IPS-NIHi7 (cell line): ENCODE measurements around the gene GHDC.
"Not testable (repeated sequence)": the region's sequence is repeated elsewhere in the genome, so short reads cannot be mapped to it uniquely, and the experiment has no call there.

Experiments used
- DNase-seq: peaks from one replicate; pipeline ENCODE4 v3.0.0; 2012; ENCODE audit warnings: mixed read lengths; ENCODE audit errors: extremely low spot score

GHDC gene, protein sequence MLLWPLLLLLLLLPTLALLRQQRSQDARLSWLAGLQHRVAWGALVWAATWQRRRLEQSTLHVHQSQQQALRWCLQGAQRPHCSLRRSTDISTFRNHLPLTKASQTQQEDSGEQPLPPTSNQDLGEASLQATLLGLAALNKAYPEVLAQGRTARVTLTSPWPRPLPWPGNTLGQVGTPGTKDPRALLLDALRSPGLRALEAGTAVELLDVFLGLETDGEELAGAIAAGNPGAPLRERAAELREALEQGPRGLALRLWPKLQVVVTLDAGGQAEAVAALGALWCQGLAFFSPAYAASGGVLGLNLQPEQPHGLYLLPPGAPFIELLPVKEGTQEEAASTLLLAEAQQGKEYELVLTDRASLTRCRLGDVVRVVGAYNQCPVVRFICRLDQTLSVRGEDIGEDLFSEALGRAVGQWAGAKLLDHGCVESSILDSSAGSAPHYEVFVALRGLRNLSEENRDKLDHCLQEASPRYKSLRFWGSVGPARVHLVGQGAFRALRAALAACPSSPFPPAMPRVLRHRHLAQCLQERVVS

DNA sequence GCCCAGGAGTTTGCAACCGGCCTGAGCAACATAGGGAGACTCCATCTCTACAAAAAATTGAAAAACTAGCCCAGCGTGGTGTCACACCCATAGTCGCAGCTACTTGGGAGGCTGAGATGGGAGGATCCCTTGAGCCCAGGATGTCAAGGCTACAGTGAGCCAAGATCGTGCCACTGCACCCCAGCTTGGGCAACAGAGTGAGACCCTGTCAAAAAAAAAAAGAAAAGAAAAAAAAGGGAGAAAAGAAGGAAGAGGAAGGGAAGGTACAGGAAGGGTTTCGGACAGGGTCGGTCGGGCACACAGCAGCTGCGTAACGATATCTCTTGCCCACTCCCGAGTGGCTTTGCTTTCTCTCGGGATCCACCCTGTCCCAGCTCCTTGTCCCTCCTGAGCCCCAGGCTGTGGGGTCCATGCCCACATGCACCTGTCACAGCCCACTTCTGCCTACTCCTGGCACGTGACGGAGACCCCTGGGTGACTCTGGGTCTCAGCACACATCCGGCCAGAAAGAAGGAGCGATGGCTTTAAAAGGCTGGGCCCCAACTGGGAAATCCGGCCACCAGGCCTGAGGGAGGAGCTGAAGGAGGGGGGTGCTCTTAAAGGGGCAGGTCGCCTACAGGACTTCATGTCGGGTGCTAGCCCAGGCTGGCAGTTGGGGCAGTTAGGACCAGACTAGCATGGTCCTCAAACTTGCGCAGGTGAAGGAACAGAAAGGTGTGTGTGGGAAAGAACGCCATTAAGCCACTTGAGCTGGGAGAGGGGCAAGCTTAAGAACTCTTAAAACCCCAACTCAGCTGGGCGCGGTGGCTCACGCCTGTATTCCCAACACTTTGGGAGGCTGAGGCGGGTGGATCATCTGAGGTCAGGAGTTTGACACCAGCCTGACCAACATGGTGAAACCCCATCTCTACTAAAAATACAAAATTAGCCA lies at the start of gene GHDC:
GHDC (minus strand) TSS at position 526 of the 931 bp plus-strand sequence. CDS start 913 bp downstream, outside the sequence.
- peak; percentile 87 for DNase-seq

DNA sequence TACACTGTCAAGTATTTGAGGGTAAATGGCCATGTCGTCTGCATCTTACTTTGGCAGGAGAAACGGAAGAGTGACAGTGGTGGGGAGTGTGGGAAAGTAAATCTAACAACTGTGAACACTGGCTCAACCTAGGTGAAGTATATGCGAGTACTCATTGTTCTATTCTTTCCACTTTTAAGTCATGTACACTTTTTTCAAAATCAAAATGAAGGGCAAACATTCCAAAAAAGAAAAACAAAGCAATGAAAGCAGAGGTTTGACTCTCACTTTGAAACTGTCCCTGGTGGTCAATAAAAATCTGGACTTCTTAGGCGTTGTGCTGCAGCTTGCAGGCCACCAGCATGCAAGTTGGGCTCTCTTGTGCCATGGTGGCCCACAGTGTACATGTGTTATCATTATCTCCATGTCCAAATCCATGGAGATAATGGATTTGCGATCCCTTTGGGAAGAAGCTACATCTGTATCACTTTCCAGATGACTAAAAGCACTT lies 49.2 kb upstream of the GHDC start:
- DNase-seq: no peak

DNA sequence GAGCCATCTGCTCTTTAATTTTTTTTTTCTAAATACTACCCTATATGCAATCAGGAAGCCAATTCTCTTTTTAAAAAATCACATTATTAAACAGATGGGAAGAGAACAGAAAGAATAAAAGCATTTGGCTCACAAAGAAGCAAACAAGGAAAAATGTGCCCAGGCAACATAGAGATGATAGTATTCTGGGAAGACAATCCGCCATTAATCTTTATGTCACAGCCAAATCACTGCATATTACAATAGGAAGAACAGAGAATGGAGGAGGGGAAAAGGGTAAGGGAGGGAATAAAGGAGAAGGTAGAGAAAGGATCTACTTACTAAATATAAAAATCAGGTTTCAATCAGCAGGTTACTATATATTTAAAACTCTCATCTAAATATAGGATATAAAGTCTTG lies 47.6 kb upstream of the GHDC start:
- no peak for DNase-seq

DNA sequence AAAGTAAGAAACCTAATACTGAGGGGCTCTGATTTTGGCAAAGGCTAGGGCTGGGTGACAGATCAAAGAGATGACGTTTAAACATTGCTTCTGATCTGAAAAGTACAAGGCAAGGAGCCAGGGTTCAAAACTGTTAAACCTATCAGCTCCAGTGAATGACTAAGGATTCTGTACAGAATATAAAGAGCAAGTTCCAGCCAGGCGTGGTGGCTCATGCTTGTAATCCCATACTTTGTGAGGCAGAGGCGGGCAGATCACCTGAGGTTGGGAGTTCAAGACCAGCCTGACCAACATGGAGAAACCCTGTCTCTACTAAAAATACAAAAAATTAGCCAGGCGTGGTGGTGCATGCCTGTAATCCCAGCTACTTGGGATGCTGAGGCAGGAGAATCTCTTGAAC lies 46.6 kb upstream of the GHDC start:
- not testable (repeated sequence) for DNase-seq

DNA sequence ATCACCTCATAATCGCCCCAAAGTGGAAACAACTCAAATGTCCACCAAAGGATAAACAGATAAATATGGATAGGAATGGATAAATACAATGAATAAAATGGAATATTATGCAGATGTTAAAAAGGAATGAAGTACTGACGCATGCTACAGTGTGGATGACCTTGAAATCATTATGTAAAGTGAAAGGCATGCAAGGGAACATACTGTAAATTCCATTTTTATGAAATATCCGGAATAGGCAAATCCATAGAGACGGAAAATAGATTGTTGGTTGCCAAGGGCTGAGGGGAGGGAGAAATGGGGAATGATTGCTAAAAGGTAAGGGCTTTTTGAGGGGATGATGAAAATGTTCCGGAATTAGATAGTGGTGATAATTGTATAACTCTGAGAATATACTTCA lies 45.9 kb upstream of the GHDC start:
- no peak for DNase-seq

DNA sequence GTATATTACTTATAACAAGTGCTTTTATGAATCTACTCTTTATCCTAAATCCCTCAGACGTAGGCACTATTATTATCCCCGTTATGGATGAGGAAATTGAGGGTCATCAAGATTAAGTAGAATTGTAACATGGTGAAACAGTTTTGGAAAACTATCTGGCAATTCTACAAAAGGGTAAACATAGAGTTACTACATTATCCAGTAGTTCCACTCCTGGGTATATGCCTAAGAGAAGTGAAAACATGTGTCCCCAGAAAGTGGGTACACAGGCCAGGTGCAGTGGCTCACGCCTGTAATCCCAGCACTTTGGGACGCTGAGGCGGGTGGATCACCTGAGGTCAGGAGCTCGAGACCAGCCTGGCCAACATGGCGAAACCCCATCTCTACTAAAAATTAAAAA lies 45.3 kb upstream of the GHDC start:
- not testable (repeated sequence) for DNase-seq

DNA sequence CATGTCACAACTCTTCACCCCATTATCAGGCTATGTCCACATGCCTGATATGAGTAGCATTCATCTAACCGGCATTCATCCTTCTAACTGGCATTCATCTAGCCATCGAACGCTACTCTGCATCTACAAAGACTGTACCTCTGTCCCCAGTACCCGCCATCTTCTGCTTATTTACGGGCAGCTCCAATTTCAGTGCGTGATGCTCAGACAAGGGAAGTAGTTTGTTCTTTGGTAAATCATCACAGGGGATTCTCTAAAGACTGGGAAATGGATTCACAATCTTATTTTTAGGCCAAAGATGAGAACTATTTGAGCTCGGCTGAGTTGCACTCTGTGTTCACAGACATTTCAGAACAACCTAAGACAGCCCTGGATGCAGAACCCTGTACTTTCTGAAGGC lies 42.5 kb upstream of the GHDC start:
- no peak for DNase-seq

DNA sequence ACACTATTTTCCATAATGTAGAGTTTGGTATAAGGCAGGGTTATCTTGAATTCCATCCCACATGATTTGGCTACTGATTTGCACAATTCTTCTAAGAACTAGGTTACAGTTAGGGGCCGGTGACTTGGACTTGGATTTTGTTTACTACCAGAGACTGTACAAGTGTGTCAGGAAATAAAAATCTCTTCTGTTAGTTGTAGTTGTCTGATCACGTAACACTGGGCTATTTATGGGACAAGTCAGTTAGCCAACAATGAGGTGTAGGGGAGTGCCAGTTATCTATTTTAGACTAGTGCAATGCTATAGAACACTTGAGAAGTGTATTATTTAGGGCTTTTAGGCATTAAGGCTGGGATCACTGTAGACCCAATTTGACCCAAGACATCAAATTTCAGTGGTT lies 39.7 kb upstream of the GHDC start:
- no peak for DNase-seq

DNA sequence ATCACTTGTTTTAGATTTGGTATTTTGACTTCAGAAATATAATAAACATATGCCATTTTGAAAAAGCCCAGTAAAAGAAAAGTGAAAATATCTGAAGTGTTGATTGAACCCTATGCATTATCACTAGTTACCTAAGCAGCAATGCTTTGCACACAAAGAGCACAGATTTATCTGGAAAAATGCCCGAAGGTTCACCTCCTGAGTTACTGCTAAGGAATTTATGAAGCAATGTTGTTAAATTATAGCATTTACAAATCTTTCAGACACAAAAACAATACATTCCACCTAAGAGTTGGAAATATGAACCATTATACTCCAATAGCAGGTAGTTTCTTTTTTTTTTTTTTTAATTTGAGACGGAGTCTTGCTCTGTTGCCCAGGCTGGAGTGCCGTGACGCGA lies 38.9 kb upstream of the GHDC start:
- no peak for DNase-seq

DNA sequence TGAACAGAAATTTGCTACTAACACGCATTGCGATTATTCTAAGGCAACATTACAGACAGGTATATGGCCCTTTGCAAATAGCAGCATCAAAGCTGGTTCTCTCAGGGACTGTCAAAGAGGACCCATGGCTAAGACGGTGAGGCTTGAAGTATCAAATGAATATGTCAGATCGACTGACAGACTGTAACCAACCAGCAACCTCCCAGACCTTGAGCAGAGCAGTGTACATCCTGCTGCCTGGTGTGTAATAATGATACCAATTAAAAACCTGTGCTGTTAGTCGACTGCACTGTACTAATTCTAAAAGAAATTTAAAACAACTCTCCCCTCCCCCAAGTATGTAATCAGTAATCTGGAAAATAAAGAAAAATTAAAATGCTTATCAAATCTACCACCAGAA lies 35.9 kb upstream of the GHDC start:
- no peak for DNase-seq

DNA sequence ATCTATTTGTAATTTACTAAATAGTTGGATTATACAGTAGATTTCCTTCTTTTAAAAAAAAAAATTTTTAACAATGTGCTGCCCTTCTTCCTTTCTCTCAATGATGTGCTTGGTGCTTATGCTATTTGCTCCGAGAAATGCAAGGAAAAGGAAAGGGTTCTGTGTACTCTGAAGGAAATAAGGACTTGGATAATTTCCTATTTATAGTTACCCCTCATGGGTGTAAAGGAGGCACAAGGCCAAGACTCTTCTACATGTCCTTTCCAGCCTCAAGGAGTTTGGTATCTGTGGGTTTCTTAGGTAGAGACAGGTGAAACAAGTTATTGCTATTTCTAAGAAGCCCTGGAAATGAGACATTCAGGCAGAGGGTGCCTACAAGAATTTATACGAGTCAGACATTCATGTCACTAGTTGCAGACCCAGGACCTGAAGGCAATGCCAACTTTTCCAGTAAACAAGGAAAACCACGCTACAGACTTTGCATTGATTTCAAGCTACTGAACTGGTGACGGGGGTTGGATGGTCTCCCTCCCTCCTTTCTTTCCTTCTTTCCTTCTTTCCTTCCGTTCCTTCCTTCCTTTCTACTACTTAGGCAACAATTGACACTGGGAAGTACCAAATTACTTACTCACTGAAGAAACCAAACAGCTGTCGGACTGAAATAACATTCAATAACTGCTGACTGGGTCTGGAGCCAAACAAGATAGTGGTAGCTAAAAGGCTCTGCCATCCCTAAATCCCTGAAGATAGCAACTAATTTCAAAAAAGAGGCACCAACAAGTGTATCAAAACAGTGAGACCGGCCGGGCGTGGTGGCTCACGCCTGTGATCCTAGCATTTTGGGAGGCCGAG lies 33.8 kb upstream of the GHDC start:
- DNase-seq: no peak

DNA sequence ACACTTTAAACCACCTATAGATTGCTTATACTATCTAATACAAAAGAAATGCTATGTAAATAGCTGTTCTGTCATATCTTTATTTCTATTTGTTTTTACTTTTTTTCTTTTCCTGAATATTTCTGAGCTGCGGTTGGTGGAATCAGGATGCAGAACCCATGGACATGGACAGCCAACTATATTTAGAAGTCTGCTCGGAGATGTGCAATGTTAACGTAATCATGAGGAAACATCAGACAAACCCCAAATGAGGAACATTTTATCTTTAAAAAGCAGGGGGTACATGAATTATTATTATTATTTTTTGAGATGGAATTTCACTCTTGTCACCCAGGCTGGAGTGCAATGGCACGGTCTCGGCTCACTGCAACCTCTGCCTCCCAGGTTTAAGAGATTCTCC lies 31.4 kb upstream of the GHDC start:
- no peak for DNase-seq

DNA sequence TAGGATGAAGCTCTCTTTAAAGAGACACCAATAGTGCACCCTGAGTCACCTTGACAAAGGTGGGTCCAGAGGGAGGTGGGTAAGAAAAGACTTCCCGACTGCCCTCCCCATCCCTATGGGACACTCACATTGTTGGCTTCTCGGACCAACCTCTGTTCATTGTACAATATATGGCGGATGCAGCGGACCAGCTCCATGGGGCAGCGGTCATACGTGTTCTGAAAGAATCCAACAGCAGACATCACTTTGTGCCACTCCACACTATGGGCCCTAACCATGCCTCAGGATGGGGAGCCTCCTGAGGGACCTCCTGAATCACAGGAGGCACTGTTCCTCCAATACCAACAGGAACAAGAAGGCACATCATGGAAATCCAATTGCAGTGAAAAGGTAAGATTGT lies 30.4 kb upstream of the GHDC start:
- DNase-seq: no peak

DNA sequence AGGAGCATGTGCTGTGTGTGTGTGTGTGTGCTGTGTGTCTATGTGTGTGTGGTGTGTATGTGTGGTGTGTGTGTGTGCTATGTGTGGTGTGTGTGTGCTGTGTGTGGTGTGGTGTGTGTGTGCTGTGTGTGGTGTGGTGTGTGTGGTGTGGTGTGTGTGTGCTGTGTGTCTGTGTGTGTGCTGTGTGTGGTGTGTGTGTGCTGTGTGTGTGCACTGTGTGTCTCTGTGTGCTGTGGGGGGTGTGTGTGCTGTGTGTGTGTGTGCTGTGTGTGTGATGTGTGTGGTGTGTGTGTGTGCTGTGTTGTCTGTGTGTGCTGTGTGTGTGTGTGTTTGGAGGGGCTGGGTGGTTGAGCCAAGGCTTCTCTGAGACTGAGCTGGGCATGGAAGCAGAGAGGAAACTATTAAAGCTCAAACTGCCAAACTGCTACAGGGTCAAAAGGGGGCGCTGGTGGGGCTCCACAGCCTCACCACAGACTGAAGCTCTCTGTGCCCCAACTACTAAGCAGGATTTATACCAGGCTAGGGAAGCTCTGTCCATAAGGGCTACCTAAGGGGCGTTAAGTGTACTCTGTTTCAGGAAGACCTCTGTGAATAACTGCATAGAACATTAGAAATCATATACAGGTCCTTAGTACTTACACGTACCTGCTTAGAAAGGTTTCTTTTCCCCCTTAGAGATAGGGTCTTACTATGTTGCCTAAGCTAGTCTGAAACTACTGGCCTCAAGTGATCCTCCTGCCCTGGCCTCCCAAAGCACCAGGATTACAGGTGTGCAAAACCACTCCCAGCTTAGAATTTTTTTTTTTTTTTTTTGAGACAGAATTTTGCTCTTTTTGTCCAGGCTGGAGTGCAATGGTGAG lies 27.8 kb upstream of the GHDC start:
- DNase-seq: peak; percentile 85

DNA sequence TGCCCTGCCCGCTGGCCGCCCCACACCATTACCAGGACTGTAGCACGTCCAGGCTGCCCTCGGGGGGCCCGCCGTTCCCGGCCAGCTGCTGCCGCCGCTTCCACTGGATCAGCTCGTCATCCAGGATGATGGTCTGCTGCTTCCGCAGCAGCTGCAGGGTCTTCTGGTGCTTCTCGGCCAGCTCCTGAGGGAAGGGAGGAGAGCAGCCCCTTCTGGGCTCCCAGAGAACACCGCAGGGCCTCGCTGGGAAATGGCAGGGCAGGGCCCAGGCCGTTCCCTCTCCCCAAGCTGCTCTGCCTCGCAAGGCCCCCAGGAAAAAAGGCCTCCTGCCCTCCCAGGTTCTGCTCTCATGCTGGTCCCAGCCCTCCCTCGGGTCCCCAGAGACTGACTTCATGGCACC lies 25.0 kb upstream of the GHDC start:
- not testable (repeated sequence) for DNase-seq

DNA sequence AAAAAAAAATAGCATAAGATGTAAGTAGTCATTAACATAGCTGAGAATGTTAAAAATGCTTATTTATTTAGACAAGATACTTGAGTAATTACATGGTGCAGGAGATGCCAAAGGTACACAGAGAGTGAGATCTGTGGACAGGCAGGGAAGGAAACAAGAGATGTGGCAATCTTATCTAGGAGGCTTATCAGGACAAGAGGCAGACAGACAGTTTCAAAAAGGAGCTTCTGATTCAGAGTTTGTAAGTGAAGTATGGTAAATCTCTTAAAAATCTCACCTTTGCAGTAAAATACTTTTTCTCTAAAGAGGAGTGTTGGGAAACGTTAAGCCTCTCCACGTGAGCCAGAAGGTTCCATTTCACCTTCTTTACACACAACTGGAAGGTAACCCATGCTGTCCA lies 19.9 kb upstream of the GHDC start:
- DNase-seq: no peak

DNA sequence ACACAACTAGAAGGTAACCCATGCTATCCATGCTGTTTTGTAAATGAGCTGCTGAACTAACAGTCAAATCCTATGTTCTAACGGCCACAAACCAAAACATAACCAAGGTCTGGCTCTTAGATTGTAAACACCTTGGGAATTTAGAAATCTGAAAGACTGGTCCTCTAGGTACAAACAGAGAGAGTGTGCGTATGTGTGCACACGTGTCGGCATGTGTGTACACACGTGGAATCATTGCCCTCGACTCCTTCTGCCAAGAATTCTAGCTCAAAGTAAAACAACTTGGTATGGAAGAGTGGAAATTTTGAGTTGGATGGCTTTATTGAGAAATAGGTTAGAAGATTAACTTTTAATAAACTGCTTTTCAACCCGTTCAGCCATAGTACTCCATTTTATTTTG lies 18.1 kb upstream of the GHDC start:
- DNase-seq: no peak

DNA sequence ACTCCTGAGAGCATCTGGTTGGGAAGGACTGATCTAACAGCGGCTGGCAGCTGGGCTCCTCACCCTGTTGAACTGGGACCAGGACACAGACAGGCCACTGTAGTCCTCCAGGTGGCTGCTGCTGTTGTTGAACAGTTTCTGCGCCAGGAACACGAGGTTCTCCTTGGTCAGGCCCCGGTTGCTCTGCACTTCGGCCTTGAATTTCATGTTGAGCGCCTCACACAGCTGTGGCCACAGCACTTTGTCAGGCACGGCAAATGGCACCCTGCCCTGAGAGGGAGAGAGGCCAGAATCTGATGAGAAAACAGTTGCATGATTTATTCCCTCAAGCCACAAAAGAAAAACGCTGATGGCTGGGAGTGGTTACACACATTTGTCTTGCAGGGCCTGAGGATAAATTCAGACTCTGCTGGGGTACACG lies 17.6 kb upstream of the GHDC start:
- DNase-seq: not testable (repeated sequence)

DNA sequence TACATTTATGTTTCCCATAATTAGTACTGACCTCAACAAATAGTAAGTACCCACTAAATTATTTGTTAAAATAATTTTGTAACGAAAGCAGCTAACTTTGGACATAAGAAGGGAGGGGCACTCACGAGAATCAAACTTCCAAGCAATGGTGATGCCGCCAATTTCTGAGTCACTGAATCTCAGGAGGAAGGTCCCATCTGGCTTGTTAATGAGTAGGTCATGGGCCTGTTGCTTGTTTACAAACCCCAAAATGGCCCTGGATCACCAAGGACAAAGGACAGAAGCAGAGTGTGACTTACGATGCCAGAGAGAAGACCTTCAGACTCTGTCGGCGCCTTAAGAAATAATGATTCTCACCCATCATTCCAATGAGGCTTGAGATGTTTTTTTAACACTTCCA lies 15.8 kb upstream of the GHDC start:
- no peak for DNase-seq

DNA sequence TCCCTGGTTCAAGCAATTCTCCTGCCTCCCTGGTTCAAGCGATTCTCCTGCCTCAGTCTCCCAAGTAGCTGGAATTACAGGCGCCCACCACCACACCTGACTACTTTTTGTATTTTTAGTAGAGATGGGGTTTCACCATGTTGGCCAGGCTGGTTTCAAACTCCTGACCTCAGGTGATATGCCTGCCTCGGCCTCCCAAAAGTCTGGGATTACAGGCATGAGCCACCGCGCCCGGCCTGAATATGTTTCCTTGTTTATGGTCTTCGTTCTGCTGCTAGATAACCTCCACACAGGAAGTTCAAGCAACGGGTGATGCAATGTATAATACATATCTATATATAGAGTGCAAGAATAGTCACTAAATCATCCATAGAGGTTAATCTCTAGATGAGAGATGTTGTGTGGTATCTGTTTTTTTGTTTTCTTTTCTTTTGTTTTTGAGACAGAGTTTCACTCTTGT lies 11.9 kb upstream of the GHDC start:
- not testable (repeated sequence) for DNase-seq
